H1 (cell line): ENCODE results near the gene PNMA6E. TPM values are rescaled to one million over a fixed set of nuclear protein-coding genes. Genes with fewer than 3 reads are reported as not detected.

Source experiments
- CTCF ChIA-PET: fragments of 300-600 bp; sonication (Branson Sonifier 250); formaldehyde crosslinking; loops from one replicate; lab custom pipeline; 2021; ENCODE audit not compliant: partially characterized antibody; lab: Charles Lee
- POLR2A ChIA-PET: fragments of 300-600 bp; sonication (Branson Sonifier 250); formaldehyde crosslinking; loops from one replicate; lab custom pipeline; 2021; ENCODE audit warnings: inconsistent platforms; ENCODE audit not compliant: partially characterized antibody; lab: Charles Lee
- DNase-seq, 2 experiments: peaks; one replicate each; pipeline versions ENCODE4 v3.0.0 to v3.0.0-alpha.2; 2010 to 2022; ENCODE audit warnings: low spot score in 2 of 2, low read depth in 1 of 2, mixed read lengths in 1 of 2
- FAIRE-seq: peaks from 2 replicates; lab custom pipeline; 2011; peaks lifted over from hg19 to GRCh38; lab: Jason Lieb, UNC
- H2AFZ ChIP-seq: 2 replicates; pipeline ENCODE4 v1.8.1; 2012; ENCODE audit warnings: low read length, inconsistent platforms
- H2AK5ac ChIP-seq: 2 replicates; pipeline ENCODE4 v1.6.1; 2013; ENCODE audit warnings: low read depth, low read length
- H2BK120ac ChIP-seq: replicated peaks from 2 replicates; pipeline ENCODE3; 2013; ENCODE audit warnings: low read depth, low read length, inconsistent platforms
- H2BK12ac ChIP-seq: 2 replicates; pipeline ENCODE4 v1.6.1; 2013; ENCODE audit warnings: low read depth, low read length
- H2BK15ac ChIP-seq: 2 replicates; pipeline ENCODE4 v1.6.1; 2013; ENCODE audit warnings: low read length
- H2BK20ac ChIP-seq: 2 replicates; pipeline ENCODE4 v1.6.1; 2013; ENCODE audit warnings: low read length
- H2BK5ac ChIP-seq: 2 replicates; pipeline ENCODE4 v1.6.1; 2013; ENCODE audit warnings: low read depth, low read length
- H3K14ac ChIP-seq: 2 replicates; pipeline ENCODE4 v1.6.1; 2013; ENCODE audit warnings: inconsistent platforms; ENCODE audit not compliant: insufficient read length
- H3K18ac ChIP-seq: 2 replicates; pipeline ENCODE4 v1.6.1; 2013; ENCODE audit warnings: low read length; ENCODE audit errors: extremely low read depth
- H3K23ac ChIP-seq: 2 replicates; pipeline ENCODE4 v1.6.1; 2013; ENCODE audit warnings: inconsistent platforms; ENCODE audit not compliant: insufficient read length
- H3K23me2 ChIP-seq: 2 replicates; pipeline ENCODE4 v1.6.1; 2013; ENCODE audit warnings: low read depth, low read length
- H3K27ac ChIP-seq: 2 replicates; pipeline ENCODE4 v1.6.1; 2011; ENCODE audit warnings: low read depth, low read length, inconsistent platforms
- H3K27me3 ChIP-seq, 4 experiments: replicated peaks in 1 of 4; 1 replicate in 1 of 4; 2 replicates in 3 of 4; pipeline versions ENCODE4 v1.6.1 to v1.8.1; 2011 to 2013; ENCODE audit warnings: low read length in 3 of 4, mild to moderate bottlenecking in 3 of 4, inconsistent platforms in 2 of 4, mixed read lengths in 2 of 4, moderate library complexity in 1 of 4; ENCODE audit not compliant: control insufficient read depth in 3 of 4, insufficient read depth in 3 of 4; ENCODE audit errors: extremely low read depth in 1 of 4
- H3K36me3 ChIP-seq, 4 experiments: 2 replicates each; pipeline versions ENCODE4 v1.6.1 to v1.8.1; 2011 to 2013; ENCODE audit warnings: mild to moderate bottlenecking in 4 of 4, low read length in 3 of 4, moderate library complexity in 2 of 4, control low read depth in 1 of 4, inconsistent platforms in 1 of 4; ENCODE audit not compliant: insufficient read depth in 4 of 4, control insufficient read depth in 2 of 4
- H3K4ac ChIP-seq: replicated peaks from 2 replicates; pipeline ENCODE3; 2013; ENCODE audit warnings: low read length, low read depth, mixed read lengths, inconsistent platforms; ENCODE audit not compliant: insufficient read length
- H3K4me1 ChIP-seq, 4 experiments: replicated peaks in 1 of 4; 1 replicate in 1 of 4; 2 replicates in 3 of 4; pipeline versions ENCODE4 v1.6.1 to v1.8.1; 2011 to 2013; ENCODE audit warnings: low read length in 3 of 4, inconsistent platforms in 2 of 4, mixed read lengths in 1 of 4; ENCODE audit not compliant: insufficient read depth in 4 of 4, control insufficient read depth in 3 of 4
- H3K4me2 ChIP-seq, 2 experiments: 2 replicates each; pipeline versions ENCODE4 v1.6.1 to v1.8.1; 2011 to 2013; ENCODE audit warnings: low read depth in 2 of 2, low read length in 2 of 2, control low read depth in 1 of 2, inconsistent platforms in 1 of 2, mild to moderate bottlenecking in 1 of 2; ENCODE audit not compliant: insufficient read depth in 1 of 2
- H3K4me3 ChIP-seq, 4 experiments: fragments of 200-600, 300-600 bp in 1 of 4; sonication (generic), shearing (Covaris generic), sonication (Bioruptor Twin) in 1 of 4; 2 replicates each; pipeline versions ENCODE4 v1.5.1 to v1.8.1; 2011 to 2016; ENCODE audit warnings: low read length in 4 of 4, low read depth in 3 of 4, control low read depth in 2 of 4, inconsistent platforms in 2 of 4, mild to moderate bottlenecking in 2 of 4, mixed read lengths in 1 of 4, moderate library complexity in 1 of 4; ENCODE audit not compliant: insufficient read depth in 2 of 4; ENCODE audit errors: extremely low read depth in 1 of 4
- H3K56ac ChIP-seq: replicated peaks from 2 replicates; pipeline ENCODE3; 2013; ENCODE audit warnings: low read depth, mild to moderate bottlenecking, mixed read lengths, low read length, inconsistent platforms; ENCODE audit not compliant: insufficient read length
- H3K79me1 ChIP-seq: 2 replicates; pipeline ENCODE4 v1.6.1; 2013; ENCODE audit warnings: low read depth, low read length, control low read depth
- H3K79me2 ChIP-seq, 2 experiments: 2 replicates each; pipeline versions ENCODE4 v1.6.1 to v1.8.1; 2012 to 2013; ENCODE audit warnings: low read length in 2 of 2, mild to moderate bottlenecking in 2 of 2, inconsistent platforms in 1 of 2; ENCODE audit not compliant: insufficient read depth in 2 of 2, control insufficient read depth in 1 of 2
- H3K9ac ChIP-seq, 4 experiments: replicated peaks in 1 of 4; 1 replicate in 1 of 4; 2 replicates in 3 of 4; pipeline versions ENCODE4 v1.6.1 to v1.8.1; 2011 to 2013; ENCODE audit warnings: low read depth in 3 of 4, low read length in 3 of 4, control low read depth in 2 of 4, mild to moderate bottlenecking in 2 of 4, moderate library complexity in 2 of 4, inconsistent platforms in 1 of 4; ENCODE audit errors: extremely low read depth in 1 of 4
- H3K9me3 ChIP-seq, 2 experiments: 2 replicates each; pipeline versions ENCODE4 v1.6.1 to v1.8.1; 2012 to 2013; ENCODE audit warnings: mild to moderate bottlenecking in 2 of 2, moderate library complexity in 2 of 2, control low read depth in 1 of 2, inconsistent platforms in 1 of 2, low read depth in 1 of 2, low read length in 1 of 2, mixed read lengths in 1 of 2; ENCODE audit not compliant: insufficient read depth in 2 of 2
- H4K20me1 ChIP-seq, 2 experiments: replicated peaks in 1 of 2; 2 replicates each; pipeline versions ENCODE3 to v1.8.1; 2011 to 2013; ENCODE audit warnings: inconsistent platforms in 2 of 2, low read length in 2 of 2, mild to moderate bottlenecking in 1 of 2; ENCODE audit not compliant: insufficient read depth in 2 of 2, control insufficient read depth in 1 of 2
- H4K5ac ChIP-seq: 2 replicates; pipeline ENCODE4 v1.6.1; 2013; ENCODE audit warnings: low read length, low read depth, mixed read lengths, inconsistent platforms; ENCODE audit not compliant: insufficient read length
- H4K8ac ChIP-seq: 2 replicates; pipeline ENCODE4 v1.8.0; 2013; ENCODE audit warnings: mild to moderate bottlenecking, moderate library complexity, low read length, inconsistent platforms; ENCODE audit not compliant: insufficient read depth; ENCODE audit errors: extremely low read depth
- H4K91ac ChIP-seq: replicated peaks from 2 replicates; pipeline ENCODE3; 2013; ENCODE audit warnings: low read length, mixed read lengths, inconsistent platforms; ENCODE audit not compliant: insufficient read length
- BCL11A ChIP-seq, 2 experiments: IDR thresholded peaks; one replicate each; pipeline ENCODE4 v1.6.1; 2011; ENCODE audit warnings: low read depth in 2 of 2, low read length in 2 of 2, mild to moderate bottlenecking in 2 of 2
- BRCA1 ChIP-seq: IDR thresholded peaks from 2 replicates; pipeline ENCODE4 v1.6.1; 2012; ENCODE audit warnings: low read depth, low read length, improper control_type of control experiment
- CREB1 ChIP-seq: IDR thresholded peaks from 2 replicates; pipeline ENCODE4 v1.6.1; 2012; ENCODE audit warnings: inconsistent platforms
- E2F6 ChIP-seq: IDR thresholded peaks from 2 replicates; pipeline ENCODE4 v1.6.1; 2012; ENCODE audit warnings: inconsistent platforms
- EP300 ChIP-seq, 2 experiments: IDR thresholded peaks; 1 replicate in 1 of 2; 2 replicates in 1 of 2; pipeline ENCODE4 v1.6.1; 2011 to 2012; ENCODE audit warnings: low read depth in 2 of 2, low read length in 2 of 2, mild to moderate bottlenecking in 2 of 2, borderline replicate concordance in 1 of 2, inconsistent platforms in 1 of 2, moderate library complexity in 1 of 2
- JUN ChIP-seq: IDR thresholded peaks from 2 replicates; pipeline ENCODE4 v1.6.1; 2011; ENCODE audit warnings: low read depth, mild to moderate bottlenecking, improper control_type of control experiment, low read length
- KDM4A ChIP-seq: IDR thresholded peaks from one replicate; pipeline ENCODE4 v1.7.1; 2012; ENCODE audit warnings: low read depth, mild to moderate bottlenecking, moderate library complexity, low read length, inconsistent platforms; ENCODE audit not compliant: severe bottlenecking
- MAX ChIP-seq: IDR thresholded peaks from 2 replicates; pipeline ENCODE4 v1.6.1; 2012; ENCODE audit warnings: inconsistent platforms
- NANOG ChIP-seq: IDR thresholded peaks from 2 replicates; pipeline ENCODE4 v1.6.1; 2011; ENCODE audit warnings: low read length, low read depth, mild to moderate bottlenecking, inconsistent platforms; ENCODE audit not compliant: insufficient read depth, poor library complexity, severe bottlenecking
- POU5F1 ChIP-seq: IDR thresholded peaks from 2 replicates; pipeline ENCODE4 v1.6.1; 2011; ENCODE audit warnings: low read depth, mild to moderate bottlenecking, low read length, moderate library complexity
- SP4 ChIP-seq: IDR thresholded peaks from 2 replicates; pipeline ENCODE4 v1.6.1; 2012; ENCODE audit warnings: low read length, inconsistent platforms
- TAF1 ChIP-seq: IDR thresholded peaks from 2 replicates; pipeline ENCODE4 v1.6.1; 2011; ENCODE audit warnings: mild to moderate bottlenecking, low read depth, low read length
- TEAD4 ChIP-seq: IDR thresholded peaks from 2 replicates; pipeline ENCODE4 v1.6.1; 2012; ENCODE audit warnings: low read depth, low read length, inconsistent platforms, mixed read lengths
- WGBS, 2 experiments: shearing (Covaris generic) in 1 of 2; methylation state at CpG; one replicate each; pipeline versions ENCODE4 v1.1.6 to v1.1.7; 2013 to 2015; ENCODE audit warnings: low lambda C conversion rate in 2 of 2, mixed read lengths in 2 of 2, inconsistent platforms in 1 of 2, low coverage in 1 of 2, missing lambda C conversion rate in 1 of 2; ENCODE audit not compliant: insufficient replicate concordance in 2 of 2, insufficient coverage in 1 of 2, insufficient read length in 1 of 2; ENCODE audit errors: extremely low coverage in 1 of 2, missing lambda C conversion rate in 1 of 2; 5-methylcytosine and 5-hydroxymethylcytosine counted together
- polyA plus RNA-seq, 7 experiments: library from polyadenylated mRNA; depleted of rRNA in 3 of 7; stranded (reverse) in 5 of 7; unstranded in 2 of 7; fragments of >200 nt in 5 of 7; fragments of 200-250 nt in 2 of 7; gene quantifications; 1 replicate in 5 of 7; 2 replicates in 1 of 7; 4 replicates in 1 of 7; pipeline versions ENCODE4 v1.2.1 to v1.2.3, GENCODE V29; 2011 to 2013; ENCODE audit warnings: missing spikeins in 2 of 7, mixed read lengths in 2 of 7
- total RNA-seq: library from RNA; stranded (reverse); fragmentation: NEBNext Ultra II Directional; extraction: Animal tissue kit (Norgen Biotek cat#: 25700); gene quantifications from 2 replicates; pipeline ENCODE4 v1.2.1, GENCODE V29; 2021

Gene PNMA6E
- total and polyA plus RNA-seq, 2 of the 8 experiments (the other 6 are each of a cell fraction or from before 2014, with no cell fraction given), result not detected

- H3K56ac ChIP-seq, result no peak overlapping the region
- no peak overlapping the region for H3K9ac ChIP-seq
- H3K36me3 ChIP-seq, result no peaks in the 10 kb centered on the region; a peak in 1 of 8 replicates
- H2BK12ac ChIP-seq, result no peak overlapping the region
- no peak overlapping the region for H3K27ac ChIP-seq
- H3K4ac ChIP-seq, result no peak overlapping the region
- H3K4me3 ChIP-seq, result no peak overlapping the region
- no peak overlapping the region for H3K14ac ChIP-seq
- H3K23me2 ChIP-seq, result no peaks in the 10 kb centered on the region
- no peaks in the 10 kb centered on the region for H3K79me1 ChIP-seq
- FAIRE-seq (no peak), DNase-seq (no peak)
- H3K18ac ChIP-seq, result no peak overlapping the region
- CTCF ChIA-PET, result interaction anchor here (0.6 kb wide), 1 partner anchor 20 kb away, joined by 3 read pairs; no protein-coding TSS in a partner anchor
- H4K20me1 ChIP-seq, result no peaks in the 10 kb centered on the region
- no peak overlapping the region for H2AK5ac ChIP-seq
- no peak overlapping the region for H2BK15ac ChIP-seq
- no peak overlapping the region for H4K91ac ChIP-seq
- H3K79me2 ChIP-seq, result no peaks in the 10 kb centered on the region
- no peak overlapping the region for H4K8ac ChIP-seq
- H2AFZ ChIP-seq, result no peak overlapping the region
- 89% methylated on average over 11 of the region's 15 CpGs; no CpG with 5 or more reads in 1 of the 2 experiments for WGBS, 2 experiments
- H2BK20ac ChIP-seq, result no peak overlapping the region
- H4K5ac ChIP-seq, result no peak overlapping the region
- H2BK120ac ChIP-seq, result no peak overlapping the region
- H2BK5ac ChIP-seq, result no peak overlapping the region
- H3K9me3 ChIP-seq, result no peaks in the 10 kb centered on the region
- H3K4me1 ChIP-seq, result no peaks in the 10 kb centered on the region
- POLR2A ChIA-PET, result no interaction called here
- no peak overlapping the region for H3K4me2 ChIP-seq
- no peak overlapping the region for H3K23ac ChIP-seq
- no peaks in the 10 kb centered on the region for H3K27me3 ChIP-seq
- TF ChIP-seq TEAD4 (no peak), MAX (no peak), TAF1 (no peak), CREB1 (no peak), SP4 (no peak), KDM4A (no peak), JUN (no peak), NANOG (no peak), POU5F1 (no peak), BCL11A (IDR thresholded peaks at IDR 0.05; ENCODE audit: low read depth in 2 of 2, low read length in 2 of 2) (no peak), EP300 (IDR thresholded peaks at IDR 0.05; ENCODE audit: borderline replicate concordance in 1 of 2, low read depth in 2 of 2, low read length in 2 of 2) (no peak), E2F6 (no peak), BRCA1 (no peak)
These were observed 48.4 kb upstream of the PNMA6E start for GRCh38 chrX:153449368-153450113.
